Measurements from ENCODE around the gene F5. TPM values are rescaled to one million over a fixed set of nuclear protein-coding genes. Genes with fewer than 3 reads are reported as not detected.

The F5 gene
- total RNA-seq, 1 experiment from 2014 or later, result 0.37 TPM

GRCh38 chr1:169595764-169596711 lies 9.8 kb upstream of the F5 start:
- H2AFZ ChIP-seq (ENCODE audit: low read depth, low read length, poor library complexity, severe bottlenecking), result no peak overlapping the region
- no peaks in the 10 kb centered on the region for H3K9me2 ChIP-seq (ENCODE audit: insufficient read depth)
- no peaks in the 10 kb centered on the region for H3K36me3 ChIP-seq (ENCODE audit: control insufficient read depth in 1 of 2, insufficient read depth in 2 of 2, low read length in 2 of 2)
- ATAC-seq (no peak), DNase-seq (ENCODE audit: low read depth, low spot score) (no peak)
- intact Hi-C loops (cut with micrococcal nuclease), result no loop called here
- ChIA-PET CTCF (no interaction called here), RAD21 (ENCODE audit: low non-redundant PET in 1 of 2, low total read pairs in 2 of 2, uncharacterized antibody in 2 of 2, unreplicated experiment in 2 of 2) (no interaction called here), POLR2A (no interaction called here)
- H3K27ac ChIP-seq (ENCODE audit: low read depth, low read length), result no peak overlapping the region
- H3K9me3 ChIP-seq (ENCODE audit: control insufficient read depth in 1 of 2, insufficient read depth in 1 of 2, low read depth in 1 of 2, low read length in 2 of 2), result no peaks in the 10 kb centered on the region
- no peaks in the 10 kb centered on the region for H4K20me1 ChIP-seq (ENCODE audit: insufficient read depth)
- H3K4me3 ChIP-seq (replicated peaks in 1 of 2; ENCODE audit: low read depth in 1 of 2, low read length in 2 of 2), result no peak overlapping the region
- no peak overlapping the region for H3K9ac ChIP-seq (ENCODE audit: low read length)
- no peaks in the 10 kb centered on the region for H3K79me2 ChIP-seq (ENCODE audit: insufficient read depth, low read length)
- peaks cover 16% of the 10 kb centered on the region for H3K27me3 ChIP-seq (ENCODE audit: insufficient read depth, low read length)
- no peak for TF ChIP-seq TCF7L2 (IDR thresholded peaks at IDR 0.05; ENCODE audit: borderline replicate concordance, extremely low read depth, insufficient read depth, insufficient read length)
- TF ChIP-seq REST (IDR thresholded peaks at IDR 0.05; ENCODE audit: low read depth), result peak; percentile 79
- no peak overlapping the region for H3K4me2 ChIP-seq (ENCODE audit: low read length)
- H3K4me1 ChIP-seq (ENCODE audit: control insufficient read depth in 1 of 2, insufficient read depth in 2 of 2, low read length in 2 of 2), result no peaks in the 10 kb centered on the region
- BruUV-seq (replicated peaks), result no TSS peak

- DNase-seq (ENCODE audit: low read depth, low spot score) (no peak), ATAC-seq (no peak)
- POLR2A ChIA-PET, result no interaction called here
- no TSS peak for BruUV-seq (replicated peaks)
- no peak overlapping the region for H2AFZ ChIP-seq (ENCODE audit: low read depth, low read length, poor library complexity, severe bottlenecking)
- no peak overlapping the region for H3K4me2 ChIP-seq (ENCODE audit: low read length)
- H3K27me3 ChIP-seq (ENCODE audit: insufficient read depth, low read length), result peaks cover 16% of the 10 kb centered on the region
- CTCF ChIA-PET, result interaction anchor here (0.7 kb wide), 1 partner anchor 118 kb away, joined by 3 read pairs; no protein-coding TSS in a partner anchor
- no peak overlapping the region for H3K9ac ChIP-seq (ENCODE audit: low read length)
- RAD21 ChIA-PET (ENCODE audit: low non-redundant PET in 1 of 2, low total read pairs in 2 of 2, uncharacterized antibody in 2 of 2, unreplicated experiment in 2 of 2), result no interaction called here
- H4K20me1 ChIP-seq (ENCODE audit: insufficient read depth), result no peaks in the 10 kb centered on the region
- intact Hi-C loops (cut with micrococcal nuclease), result no loop called here
- H3K36me3 ChIP-seq (ENCODE audit: control insufficient read depth in 1 of 2, insufficient read depth in 2 of 2, low read length in 2 of 2), result no peaks in the 10 kb centered on the region
- H3K9me3 ChIP-seq (ENCODE audit: control insufficient read depth in 1 of 2, insufficient read depth in 1 of 2, low read depth in 1 of 2, low read length in 2 of 2), result no peaks in the 10 kb centered on the region
- TF ChIP-seq EGR1 (IDR thresholded peaks at IDR 0.05; ENCODE audit: low read depth), result no peak
- no peak for TF ChIP-seq SRF (IDR thresholded peaks at IDR 0.05; ENCODE audit: low read depth)
- TF ChIP-seq EZH2 (IDR thresholded peaks at IDR 0.05), result no peak
- no peaks in the 10 kb centered on the region for H3K79me2 ChIP-seq (ENCODE audit: insufficient read depth, low read length)
- H3K27ac ChIP-seq (ENCODE audit: low read depth, low read length), result no peak overlapping the region
- no peaks in the 10 kb centered on the region for H3K9me2 ChIP-seq (ENCODE audit: insufficient read depth)
- no peak overlapping the region for H3K4me3 ChIP-seq (replicated peaks in 1 of 2; ENCODE audit: low read depth in 1 of 2, low read length in 2 of 2)
- H3K4me1 ChIP-seq (ENCODE audit: control insufficient read depth in 1 of 2, insufficient read depth in 2 of 2, low read length in 2 of 2), result no peaks in the 10 kb centered on the region; a peak in 1 of 4 replicates
Observed at GRCh38 chr1:169594391-169594790, 8.1 kb upstream of the F5 start.
